ENCODE measurements around the gene TTC22. TPM values are rescaled to one million over a fixed set of nuclear protein-coding genes. Genes with fewer than 3 reads are reported as not detected.

The TTC22 gene
- polyA plus RNA-seq, 2 of the 4 experiments (the other 2 are of a cell fraction) = not detected

- H3K4me3 ChIP-seq = no peak overlapping the region
- ChIA-PET CTCF (interaction anchor here (0.9 to 1.3 kb wide), 2 partner anchors 35 to 95 kb away, joined by 4 to 5 read pairs; no protein-coding TSS in a partner anchor), POLR2A (no interaction called here)
- H3K4me2 ChIP-seq = peak overlapping the region; percentile 25
- peaks cover 15% of the 10 kb centered on the region for H3K4me1 ChIP-seq
- H3K27ac ChIP-seq = 0 out of 6 replicates have a peak overlapping the region, but pooled peaks of 1 of the 2 experiments have one; percentile 31
- DNase-seq (ENCODE audit: low read depth in 1 of 2, low spot score in 1 of 2) = no peak
- no peak for FAIRE-seq
- no peaks in the 10 kb centered on the region for H3K9me3 ChIP-seq
- ATAC-seq = no peak; a peak in 1 of 6 replicates
- TF ChIP-seq GATA3 (IDR thresholded peaks at IDR 0.05; ENCODE audit: borderline replicate concordance) (no peak), HMGXB4 (CRISPR knock-in tag; IDR thresholded peaks at IDR 0.05; ENCODE audit: borderline replicate concordance) (no peak), HEYL (CRISPR knock-in tag; IDR thresholded peaks at IDR 0.05) (no peak), CHD2 (IDR thresholded peaks at IDR 0.05; ENCODE audit: low read length, partially characterized antibody) (no peak), EHMT2 (IDR thresholded peaks at IDR 0.05; ENCODE audit: low read depth) (no peak), EP300 (IDR thresholded peaks at IDR 0.05) (no peak), FOSB (CRISPR knock-in tag; IDR thresholded peaks at IDR 0.05) (no peak), ATOH8 (CRISPR knock-in tag; IDR thresholded peaks at IDR 0.05; ENCODE audit: low read depth) (no peak), JUNB (IDR thresholded peaks at IDR 0.05) (no peak), CEBPB (IDR thresholded peaks at IDR 0.05) (no peak), ZSCAN20 (CRISPR knock-in tag; IDR thresholded peaks at IDR 0.05) (no peak), FOXS1 (CRISPR knock-in tag; IDR thresholded peaks at IDR 0.05) (no peak), ELK1 (IDR thresholded peaks at IDR 0.05; ENCODE audit: low read depth, low read length) (no peak), ZFP36 (IDR thresholded peaks at IDR 0.05; ENCODE audit: borderline replicate concordance, partially characterized antibody) (no peak), ZNF302 (CRISPR knock-in tag; IDR thresholded peaks at IDR 0.05) (no peak)
- WGBS (ENCODE audit: missing lambda C conversion rate) = 19% methylated on average over 5 of the region's 5 CpGs
Measured at GRCh38 chr1:54850069-54850730, 49.1 kb upstream of the TTC22 start.

GRCh38 chr1:54849219-54850068, 48.3 kb upstream of the TTC22 start:
- DNase-seq (ENCODE audit: low read depth in 1 of 2, low spot score in 1 of 2) (no peak), FAIRE-seq (no peak), ATAC-seq (no peak)
- TF ChIP-seq POLR2AphosphoS2 (conservative IDR thresholded peaks at IDR 0.05; ENCODE audit: low read length) (no peak), CHD2 (IDR thresholded peaks at IDR 0.05; ENCODE audit: low read length, partially characterized antibody) (no peak), PHF8 (IDR thresholded peaks at IDR 0.05; ENCODE audit: borderline replicate concordance, low read depth) (no peak), E2F6 (IDR thresholded peaks at IDR 0.05; ENCODE audit: borderline replicate concordance, low read depth) (no peak), MAFK (IDR thresholded peaks at IDR 0.05; ENCODE audit: partially characterized antibody) (no peak)
- no peaks in the 10 kb centered on the region for H3K9me3 ChIP-seq
- peak overlapping the region; percentile 25; the same call in 2 of the 3 replicates for H3K4me2 ChIP-seq
- 97% methylated on average over 6 of the region's 6 CpGs for WGBS (ENCODE audit: missing lambda C conversion rate)
- POLR2A ChIA-PET = no interaction called here
- H3K4me3 ChIP-seq = no peak overlapping the region
- H3K27ac ChIP-seq = 0 out of 6 replicates have a peak overlapping the region, but pooled peaks of 1 of the 2 experiments have one; percentile 31
- H3K4me1 ChIP-seq = peaks cover 15% of the 10 kb centered on the region
- CTCF ChIA-PET = interaction anchor here (1.4 kb wide), 1 partner anchor 9 kb away, joined by 3 read pairs; no protein-coding TSS in a partner anchor

Measured in A549 (cell line).